C4-2B (cell line): ENCODE results near the gene NOS1.

ENCODE experiments used
- CTCF ChIP-seq: fragments of 450-650 bp; conservative IDR thresholded peaks from 2 replicates; pipeline ENCODE4 v1.5.1; 2017; ENCODE audit warnings: mild to moderate bottlenecking
- ZFX ChIP-seq: fragments of 450-650 bp; IDR thresholded peaks from 2 replicates; pipeline ENCODE4 v1.6.1; 2017

GRCh38 chr12:117370588-117370987 lies 9.2 kb upstream of the NOS1 start:
- TF ChIP-seq CTCF (no peak), ZFX (no peak)
